Ureter (tissue), 1 donor: ENCODE data around the gene GOLGA1. TPM values are rescaled to one million over a fixed set of nuclear protein-coding genes. Genes with fewer than 3 reads are reported as not detected.
"Not testable (repeated sequence)": the region's sequence is repeated elsewhere in the genome, so short reads cannot be mapped to it uniquely, and the experiment has no call there.

Experiments used
- DNase-seq: peaks from one replicate; pipeline ENCODE4 v3.0.0-alpha.2; 2020; ENCODE audit warnings: low spot score
- total RNA-seq: library from RNA; stranded (reverse); gene quantifications from one replicate; pipeline ENCODE4 v1.2.4, GENCODE V29; 2023
- donor health status: DM: yes; HTN: yes; CAD: no.

Gene GOLGA1
- total RNA-seq, 1 donor from 2014 or later = 25.1 TPM

DNA sequence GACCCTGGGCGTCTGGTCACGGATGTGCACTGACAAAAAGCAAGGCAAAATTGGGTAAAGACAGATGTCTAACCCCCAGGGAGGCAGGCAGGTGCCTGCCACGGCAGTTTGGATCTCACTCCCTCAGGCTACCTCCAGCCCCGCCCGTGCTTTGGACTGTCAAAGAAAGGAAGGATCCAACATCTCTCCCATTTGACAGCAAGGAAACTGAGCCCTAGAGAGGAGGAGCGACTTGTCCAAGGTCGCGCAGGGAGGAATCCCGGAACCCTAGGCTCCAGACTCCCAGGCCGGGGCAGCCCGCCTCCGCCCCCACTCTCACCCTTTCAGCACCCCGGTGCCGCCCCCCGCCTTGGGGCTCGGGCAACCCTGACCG lies 376 bp downstream of the GOLGA1 start:
- no peak for DNase-seq

- DNase-seq = no peak
These were observed 939 bp downstream of the GOLGA1 start for GRCh38 chr9:124939944-124940343.

- DNase-seq = no peak
These were observed 6.6 kb downstream of the GOLGA1 start for GRCh38 chr9:124934290-124934689.

DNA sequence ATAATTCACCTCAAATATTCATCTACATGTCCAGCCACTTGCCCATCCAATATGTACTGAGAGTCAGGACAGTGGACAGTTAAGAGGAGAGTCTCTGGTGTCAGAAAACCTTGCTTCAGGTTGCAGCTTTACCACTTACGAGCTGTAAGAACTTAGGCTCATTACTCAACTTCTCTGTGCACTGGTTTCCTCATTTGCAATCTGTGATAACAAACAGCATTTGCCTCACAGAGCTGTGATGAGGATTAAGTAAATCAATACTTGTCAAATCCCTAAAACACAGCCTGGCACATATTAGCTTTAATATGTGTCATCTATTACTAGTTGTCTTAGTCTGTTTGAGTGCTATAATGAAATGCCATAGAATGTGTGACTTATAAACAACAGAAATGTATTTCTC lies 8.6 kb downstream of the GOLGA1 start:
- no peak for DNase-seq

GRCh38 chr9:124929464-124929863 lies 11.4 kb downstream of the GOLGA1 start:
- no peak for DNase-seq

DNA sequence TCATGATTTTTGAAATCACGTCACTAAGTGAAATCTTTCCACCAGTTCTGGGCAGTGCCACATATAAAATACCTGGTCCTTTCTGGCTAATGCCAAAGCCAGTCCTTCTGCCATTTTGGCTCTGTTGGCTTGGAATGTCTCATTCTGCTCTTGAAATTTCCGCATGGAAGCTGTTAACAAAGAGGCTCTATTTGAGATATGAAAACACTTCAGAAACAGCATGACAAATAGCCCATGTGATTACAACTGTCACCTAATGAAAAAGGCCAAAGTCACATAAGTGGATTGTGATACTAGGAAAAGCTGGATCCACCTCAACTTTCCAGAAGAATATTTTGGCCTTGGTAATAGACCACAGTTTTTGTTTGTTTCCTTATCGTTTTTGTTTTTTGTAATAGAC lies 12.8 kb downstream of the GOLGA1 start:
- DNase-seq = no peak

DNA sequence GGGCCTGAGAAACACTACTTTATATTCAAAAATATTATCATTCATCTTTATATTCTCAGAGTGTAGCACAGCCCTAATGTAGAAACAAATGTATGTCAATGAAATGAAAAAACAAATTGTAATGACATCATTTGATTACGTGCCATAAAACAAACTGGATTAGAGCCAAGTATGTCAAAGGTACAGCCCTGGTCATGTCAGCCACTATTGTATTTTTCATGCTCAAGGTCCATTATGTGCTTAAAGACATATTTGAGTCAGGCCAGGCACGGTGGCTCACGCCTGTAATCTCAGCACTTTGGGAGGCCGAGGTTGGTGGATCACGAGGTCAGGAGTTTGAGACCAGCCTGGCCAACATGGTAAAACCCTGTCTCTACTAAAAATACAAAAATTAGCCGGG lies 20.5 kb downstream of the GOLGA1 start:
- not testable (repeated sequence) for DNase-seq

GRCh38 chr9:124914753-124915405 lies 26.0 kb downstream of the GOLGA1 start:
- DNase-seq = no peak

DNA sequence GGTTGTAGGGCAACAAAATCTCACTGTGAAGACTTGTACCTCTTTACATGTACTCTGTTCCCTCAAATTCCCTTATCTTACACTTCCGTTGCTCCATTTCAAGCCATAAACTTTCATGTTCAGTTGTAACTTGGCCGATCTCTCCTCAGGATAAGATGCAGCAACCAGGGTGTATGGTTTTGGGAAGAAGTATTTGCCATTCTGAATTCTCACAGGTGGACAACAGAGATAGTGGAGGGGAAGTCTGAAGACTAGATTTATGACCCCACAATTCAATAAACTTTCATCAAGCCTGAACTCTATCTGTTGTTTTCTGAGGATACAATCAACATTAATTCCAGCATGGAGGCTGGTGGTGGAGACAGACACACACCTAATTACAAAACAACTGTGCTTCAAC lies 27.5 kb downstream of the GOLGA1 start:
- no peak for DNase-seq

GRCh38 chr9:124911766-124912165 lies 29.1 kb downstream of the GOLGA1 start:
- no peak for DNase-seq

GRCh38 chr9:124908098-124908497 lies 32.8 kb downstream of the GOLGA1 start:
- no peak for DNase-seq

- no peak for DNase-seq
These were observed 33.9 kb downstream of the GOLGA1 start for GRCh38 chr9:124906966-124907365.

DNA sequence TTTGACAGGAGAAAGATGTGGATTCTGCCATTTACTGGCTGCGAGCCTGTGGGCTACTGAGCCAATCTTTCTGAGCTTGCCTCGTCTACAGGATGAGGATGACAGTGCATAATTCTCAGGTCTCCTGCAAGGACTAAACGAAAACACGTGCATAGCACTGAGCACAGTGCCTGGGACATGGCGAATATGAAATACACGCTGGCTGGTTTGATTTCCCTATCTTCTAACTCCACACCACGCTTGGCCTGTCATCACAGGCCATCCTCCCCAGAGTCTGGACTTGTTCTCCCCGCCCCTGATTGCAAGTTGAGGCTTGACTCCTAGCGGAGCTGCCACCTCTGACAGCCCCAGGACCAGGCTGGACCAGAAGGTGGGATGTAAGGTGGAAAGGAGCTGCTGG lies 41.0 kb downstream of the GOLGA1 start:
- DNase-seq = no peak

DNA sequence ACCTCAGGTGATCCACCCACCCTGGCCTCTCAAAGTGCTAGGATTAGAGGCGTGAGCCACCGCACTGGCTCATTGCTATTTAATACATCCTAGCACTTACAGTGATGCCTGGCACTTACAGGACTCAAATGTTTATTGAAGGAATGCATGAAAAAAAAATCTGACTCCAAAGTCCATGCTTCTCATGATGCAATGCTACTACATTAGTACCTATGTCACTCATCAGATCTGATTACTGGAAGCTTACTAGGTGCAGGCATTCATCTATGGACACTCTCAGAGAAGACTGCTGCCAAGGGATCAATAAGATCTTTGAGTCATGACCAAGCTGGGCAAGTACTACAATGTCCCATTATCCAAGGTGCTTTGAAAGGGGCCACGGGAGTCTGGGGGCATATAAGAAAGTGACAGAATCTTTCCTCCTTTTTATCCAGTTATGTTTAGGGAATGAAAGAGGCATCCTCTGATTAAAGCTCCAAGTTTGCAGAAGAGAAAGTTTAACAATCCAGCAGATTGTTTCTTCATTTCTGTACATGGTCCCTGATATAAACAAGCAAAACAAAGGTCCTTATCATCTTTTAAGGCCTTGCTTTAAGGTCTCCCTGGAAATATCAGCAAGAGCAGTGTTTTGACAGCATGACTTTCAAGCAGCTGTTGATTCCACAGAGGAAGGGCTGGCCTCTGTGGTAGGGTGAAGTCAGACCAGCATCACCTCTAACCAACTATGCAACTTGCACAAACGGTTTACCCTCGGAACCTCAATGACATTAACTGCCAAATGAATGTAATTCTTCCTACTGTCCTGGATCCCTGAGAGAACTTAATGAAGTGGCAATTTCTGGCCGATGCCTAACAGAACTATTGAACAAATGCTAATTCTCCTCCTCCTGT lies 43.1 kb downstream of the GOLGA1 start:
- DNase-seq = no peak

DNA sequence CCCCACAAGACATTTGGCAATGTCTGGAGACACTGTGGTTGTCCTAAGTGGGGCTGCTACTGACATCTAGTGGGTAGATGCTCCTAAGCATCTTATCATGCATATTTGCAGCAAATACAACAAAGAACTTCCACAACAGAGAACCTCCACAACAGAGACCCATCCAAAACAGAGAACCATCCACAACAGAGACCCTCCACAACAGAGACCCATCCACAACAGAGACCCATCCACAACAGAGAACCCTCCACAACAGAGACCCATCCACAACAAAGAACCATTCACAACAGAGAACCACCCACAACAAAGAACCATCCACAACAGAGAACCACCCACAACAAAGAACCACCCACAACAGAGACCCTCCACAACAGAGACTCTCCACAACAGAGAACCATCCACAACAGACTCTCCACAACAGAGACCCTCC lies 46.1 kb downstream of the GOLGA1 start:
- DNase-seq = no peak

DNA sequence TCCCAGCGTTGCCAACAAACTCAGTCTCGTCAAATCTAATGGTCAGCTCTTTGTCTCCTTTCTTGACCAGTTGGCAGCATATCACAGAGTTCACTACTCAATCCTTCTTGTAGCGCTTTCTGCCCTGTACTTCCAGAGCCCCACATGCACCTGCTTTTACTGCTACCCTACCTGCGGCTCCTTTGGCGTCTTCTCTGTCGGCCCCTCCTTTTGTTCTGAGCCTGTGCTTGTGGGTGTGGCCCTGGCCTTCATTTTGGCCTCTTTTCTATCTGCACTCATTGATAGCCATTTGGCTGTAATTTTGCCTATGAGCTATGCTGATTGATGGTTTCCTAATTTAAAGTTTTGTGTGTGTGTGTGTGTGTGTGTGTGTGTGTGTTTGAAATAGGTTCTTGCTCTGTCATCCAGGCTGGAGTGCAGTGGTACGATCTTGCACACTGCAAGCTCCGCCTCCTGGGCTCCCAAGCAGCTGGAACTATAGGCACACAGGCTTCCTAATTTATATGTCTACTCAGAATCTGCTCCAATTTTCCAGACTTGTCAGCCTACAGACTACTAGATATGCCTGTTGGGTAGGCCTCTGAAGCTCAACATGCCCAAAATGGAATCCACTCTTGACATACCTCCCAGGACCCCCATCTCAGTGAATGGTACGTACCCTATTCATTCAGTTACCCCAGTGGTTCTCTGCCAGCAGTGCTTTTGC lies 46.7 kb downstream of the GOLGA1 start:
- DNase-seq = no peak

DNA sequence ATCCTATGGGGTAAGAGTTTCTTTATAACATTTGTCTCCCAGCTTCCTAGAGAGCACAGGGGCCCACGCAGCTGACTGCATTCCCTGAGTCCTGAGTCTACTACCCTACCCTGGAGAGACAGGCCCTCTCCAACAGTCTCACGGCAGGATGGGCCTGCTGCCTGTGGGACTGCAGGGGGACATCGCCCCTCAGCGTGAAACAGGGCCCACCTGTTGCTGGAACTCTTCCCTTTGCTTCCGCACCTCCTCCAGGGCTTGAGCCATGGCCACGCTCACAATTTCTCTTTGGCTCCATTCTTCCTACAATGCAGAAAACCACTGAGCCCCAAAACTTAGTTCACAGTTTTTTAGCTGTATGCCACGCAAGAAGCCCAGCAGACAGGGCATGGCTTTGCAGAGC lies 50.7 kb downstream of the GOLGA1 start:
- DNase-seq = no peak

DNA sequence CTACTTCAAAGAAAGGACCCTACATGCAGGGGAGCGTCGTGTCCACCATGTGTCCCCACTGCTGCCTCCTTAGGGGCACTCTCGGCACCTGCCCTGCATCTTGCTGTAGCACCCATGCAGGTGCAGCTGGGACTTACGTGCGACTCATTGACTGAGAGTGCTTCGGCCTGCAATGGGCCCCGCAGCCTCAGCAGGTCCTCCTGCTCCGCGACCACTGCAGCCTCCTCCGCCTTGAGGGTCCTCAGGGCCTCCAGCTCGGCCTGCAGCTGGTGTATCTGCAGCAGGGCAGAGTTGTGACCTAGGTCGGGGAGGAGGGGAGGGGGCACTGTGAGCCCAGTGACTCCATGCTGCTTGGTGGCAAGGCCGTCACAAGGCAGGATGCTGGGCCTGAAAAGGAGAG lies 51.9 kb downstream of the GOLGA1 start:
- no peak for DNase-seq

GRCh38 chr9:124887832-124888231 lies 53.1 kb downstream of the GOLGA1 start:
- DNase-seq = no peak

DNA sequence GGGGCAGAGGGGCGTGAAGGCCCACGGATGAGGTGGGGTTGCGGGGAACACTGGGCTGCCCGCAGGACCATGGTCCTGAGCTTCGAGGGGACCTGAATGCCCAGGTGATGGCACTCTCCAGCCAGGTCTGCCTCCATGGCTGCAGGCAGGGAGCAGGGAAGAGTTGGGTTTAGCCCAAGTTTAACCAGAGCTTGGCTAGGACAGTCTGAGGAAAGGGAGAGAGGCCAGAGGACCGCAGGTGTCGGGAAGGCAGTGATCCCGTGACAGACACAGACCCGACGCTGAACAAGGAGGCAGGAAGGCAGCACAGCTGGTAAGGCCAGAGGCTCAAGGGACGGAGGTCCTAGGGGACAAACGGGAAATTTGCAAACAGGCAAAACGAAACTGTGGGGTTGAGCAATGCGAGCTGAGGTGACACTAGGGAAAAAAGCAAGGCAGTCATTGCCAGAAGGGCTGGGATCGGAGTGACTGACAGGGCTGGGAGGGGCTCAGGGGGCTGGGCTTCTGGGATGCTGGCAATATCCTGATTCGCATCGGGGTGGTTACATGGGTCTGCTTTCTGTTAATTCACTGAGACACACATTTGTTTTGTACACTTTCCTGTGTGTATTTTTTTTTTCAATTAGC lies 53.9 kb downstream of the GOLGA1 start:
- DNase-seq = no peak

DNA sequence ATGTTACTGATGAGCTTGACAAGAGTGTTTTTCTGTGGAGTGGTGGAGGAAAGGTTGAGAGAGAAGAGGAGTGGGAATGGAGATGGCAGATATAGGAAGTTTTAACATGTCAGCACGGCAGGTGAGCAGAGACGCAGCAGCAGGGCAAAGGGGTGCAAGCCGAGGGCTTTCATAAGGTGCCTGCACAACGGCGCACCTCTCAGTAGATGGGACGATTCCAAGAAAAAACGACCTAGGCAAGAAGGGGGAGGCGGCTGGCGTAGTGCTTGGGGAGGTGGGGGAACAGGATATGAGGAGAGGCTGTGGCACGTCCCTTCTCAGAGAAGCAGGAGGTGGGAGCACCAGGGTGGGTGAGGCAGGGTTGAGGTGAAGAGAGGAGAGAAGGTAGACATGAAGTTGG lies 54.4 kb downstream of the GOLGA1 start:
- no peak for DNase-seq

DNA sequence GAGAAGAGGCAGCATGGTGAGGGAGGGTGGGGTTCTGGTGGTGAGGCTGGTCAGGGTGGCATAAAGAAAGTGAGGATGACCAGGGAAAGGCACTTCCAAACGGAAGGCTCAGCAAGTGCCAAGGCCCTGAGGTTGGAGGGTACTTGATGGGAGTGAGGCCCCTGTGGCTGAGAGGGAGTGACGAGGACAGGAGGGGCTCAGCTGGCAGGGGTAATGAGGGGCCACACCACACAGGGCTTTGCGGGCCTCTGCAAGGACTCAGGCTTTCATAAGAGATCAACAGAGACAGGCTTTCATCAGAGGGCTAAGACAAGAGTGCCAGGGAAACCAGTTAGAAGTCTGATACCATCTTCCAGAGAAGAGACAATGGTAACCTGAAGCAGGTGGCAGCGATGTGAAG lies 55.3 kb downstream of the GOLGA1 start:
- DNase-seq = no peak
